GM21576 (cell line): ENCODE measurements around the gene NPAS1.

Source experiments
- ATAC-seq: cut with Tn5 transposase; IDR thresholded peaks from one replicate; pipeline ENCODE4 v1.9.1; 2021; ENCODE audit warnings: mild to moderate bottlenecking, moderate library complexity; ENCODE audit not compliant: unreplicated experiment

The NPAS1 gene

DNA sequence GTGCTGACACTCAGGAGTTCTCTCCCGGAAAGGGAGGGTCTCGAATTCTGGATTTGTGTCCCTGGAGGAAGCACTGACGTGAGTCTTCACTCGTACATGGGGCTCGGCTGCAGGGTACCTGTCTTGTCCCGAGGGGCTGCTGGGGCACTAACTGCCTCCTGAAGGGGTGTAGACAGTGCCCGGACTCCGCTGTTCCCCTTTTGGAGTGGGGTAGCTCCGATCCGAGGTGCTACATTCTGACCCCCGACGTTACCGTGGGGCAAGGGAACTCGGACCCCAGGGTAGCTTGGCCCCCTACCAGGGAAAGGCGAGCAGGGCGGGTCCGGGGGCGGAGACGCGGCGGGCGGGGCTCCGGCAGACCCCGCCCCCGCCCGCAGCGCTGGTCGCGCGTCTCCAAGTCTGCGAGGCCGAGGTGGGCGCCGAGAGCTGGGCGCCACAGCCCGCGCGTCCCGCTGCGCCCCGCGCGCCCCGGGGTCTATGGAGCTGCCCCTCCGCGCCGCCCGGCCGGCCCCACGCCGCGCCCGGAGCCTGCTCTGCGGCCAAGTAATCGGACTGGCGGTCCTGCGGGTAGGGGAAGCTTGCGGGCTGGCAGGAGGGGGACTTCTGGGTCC lies at the start of gene NPAS1:
NPAS1 (plus strand) TSS at position 407 of the 611 bp plus-strand sequence. CDS start 1,211 bp downstream, outside the sequence.
- no peak for ATAC-seq

DNA sequence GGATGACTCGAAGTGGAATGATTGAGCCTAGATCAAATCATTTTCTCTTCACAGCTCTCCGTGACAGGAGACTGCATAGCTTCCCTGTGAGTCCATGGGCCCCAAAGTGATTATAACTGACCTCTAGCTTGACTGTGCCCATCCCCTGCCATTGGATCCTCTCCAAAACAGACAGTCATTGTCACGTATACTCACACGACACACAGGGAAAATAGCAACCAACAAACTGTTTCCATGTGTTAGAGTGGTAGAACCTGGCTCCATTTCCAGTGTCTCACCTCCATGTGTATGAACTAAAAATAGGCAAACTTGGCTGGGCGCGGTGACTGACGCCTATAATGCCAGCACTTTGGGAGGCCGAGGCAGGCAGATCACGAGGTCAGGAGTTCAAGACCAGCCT lies 48.8 kb upstream of the NPAS1 start:
- no peak for ATAC-seq

- ATAC-seq: no peak
These were observed 47.3 kb upstream of the NPAS1 start for GRCh38 chr19:46972311-46972710.

GRCh38 chr19:46974181-46974580 lies 45.5 kb upstream of the NPAS1 start:
- ATAC-seq: no peak

- no peak for ATAC-seq
These were observed 44.4 kb upstream of the NPAS1 start for GRCh38 chr19:46975011-46975924.

- no peak for ATAC-seq
These were observed 43.5 kb upstream of the NPAS1 start for GRCh38 chr19:46975925-46976782.

GRCh38 chr19:46976845-46977320 lies 42.8 kb upstream of the NPAS1 start:
- no peak for ATAC-seq

GRCh38 chr19:46977548-46977947 lies 42.1 kb upstream of the NPAS1 start:
- no peak for ATAC-seq

- ATAC-seq: no peak
These were observed 41.3 kb upstream of the NPAS1 start for GRCh38 chr19:46978171-46978869.

DNA sequence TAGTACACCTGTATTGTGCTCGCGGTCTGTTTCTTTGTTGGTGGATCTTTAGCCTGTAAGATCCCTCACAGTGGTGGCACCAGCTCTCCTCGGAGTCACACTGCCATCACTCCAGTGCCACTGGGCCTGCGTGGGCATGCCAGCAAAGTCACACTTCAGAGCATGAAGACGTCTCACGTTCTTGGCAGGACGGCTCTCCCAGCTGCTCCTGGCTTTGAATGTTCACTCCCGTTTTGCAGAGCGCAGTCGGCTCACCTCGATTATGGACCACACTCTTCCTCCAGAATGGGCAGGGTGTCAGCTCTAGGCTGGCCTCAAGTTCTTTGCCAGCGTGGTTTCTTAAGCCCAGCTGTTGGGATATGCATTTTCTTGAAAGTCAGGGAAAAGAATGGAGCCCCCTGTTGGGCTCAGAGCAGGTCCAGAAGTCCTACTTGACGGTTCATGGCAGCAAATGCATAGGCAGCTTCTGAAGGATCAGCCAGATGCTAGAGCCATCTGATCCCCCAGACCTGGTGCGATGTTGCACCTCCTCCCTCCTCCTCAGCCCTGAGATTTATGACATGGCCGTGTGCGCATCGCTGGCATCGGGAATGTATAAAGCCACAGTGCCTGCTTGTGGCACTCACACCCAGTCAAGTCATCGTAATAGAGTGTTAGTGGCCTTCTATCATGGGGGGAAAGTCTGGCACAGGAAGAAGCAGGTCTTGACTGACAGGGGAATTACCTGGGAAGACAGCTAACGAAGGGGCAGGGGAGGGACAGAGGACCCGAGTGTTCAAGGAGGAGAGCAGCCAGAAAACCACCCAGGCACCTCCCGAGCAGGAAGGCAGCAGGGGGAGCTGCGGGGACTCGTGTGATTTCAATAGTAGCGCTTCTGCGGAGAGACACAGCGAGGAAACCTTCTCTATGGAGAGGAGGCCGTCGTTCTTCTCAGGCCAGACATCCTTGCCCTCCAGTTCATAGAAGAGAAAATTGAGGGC lies 40.2 kb upstream of the NPAS1 start:
- no peak for ATAC-seq

GRCh38 chr19:46980761-46981160 lies 38.9 kb upstream of the NPAS1 start:
- no peak for ATAC-seq

DNA sequence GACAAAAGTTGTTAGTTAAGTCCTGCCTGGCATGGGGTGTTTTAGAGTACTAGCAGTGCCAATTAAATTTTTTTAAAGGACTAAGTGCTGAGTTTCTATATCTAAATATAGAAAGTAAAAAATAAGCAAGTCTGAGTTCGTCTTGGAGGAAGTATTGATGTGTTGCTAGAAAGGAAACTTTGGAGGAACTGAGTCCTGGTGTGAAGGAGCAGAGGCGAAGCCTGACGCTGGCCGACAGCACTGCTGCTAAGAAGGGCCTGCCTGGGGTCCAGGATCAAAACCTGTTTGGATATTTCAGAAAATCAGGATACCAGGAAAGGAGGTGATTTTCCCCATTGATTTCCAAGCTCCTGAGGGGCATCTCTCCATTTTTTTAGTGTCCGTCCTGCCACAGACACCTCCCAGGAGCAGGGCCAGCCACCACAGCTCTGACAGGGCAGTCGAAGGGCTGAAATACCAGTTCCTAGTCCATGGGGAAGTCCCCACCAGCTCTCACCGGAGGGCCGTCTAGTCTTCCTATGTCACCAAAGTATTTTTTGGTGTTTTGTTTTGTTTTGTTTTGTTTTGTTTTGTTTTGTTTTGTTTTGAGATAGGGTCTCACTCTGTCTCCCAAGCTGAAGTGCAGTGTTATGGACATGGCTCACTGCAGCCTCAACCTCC lies 38.2 kb upstream of the NPAS1 start:
- no peak for ATAC-seq

- ATAC-seq: no peak
These were observed 36.5 kb upstream of the NPAS1 start for GRCh38 chr19:46983097-46983496.

GRCh38 chr19:46984077-46985010 lies 35.3 kb upstream of the NPAS1 start:
- ATAC-seq: no peak

DNA sequence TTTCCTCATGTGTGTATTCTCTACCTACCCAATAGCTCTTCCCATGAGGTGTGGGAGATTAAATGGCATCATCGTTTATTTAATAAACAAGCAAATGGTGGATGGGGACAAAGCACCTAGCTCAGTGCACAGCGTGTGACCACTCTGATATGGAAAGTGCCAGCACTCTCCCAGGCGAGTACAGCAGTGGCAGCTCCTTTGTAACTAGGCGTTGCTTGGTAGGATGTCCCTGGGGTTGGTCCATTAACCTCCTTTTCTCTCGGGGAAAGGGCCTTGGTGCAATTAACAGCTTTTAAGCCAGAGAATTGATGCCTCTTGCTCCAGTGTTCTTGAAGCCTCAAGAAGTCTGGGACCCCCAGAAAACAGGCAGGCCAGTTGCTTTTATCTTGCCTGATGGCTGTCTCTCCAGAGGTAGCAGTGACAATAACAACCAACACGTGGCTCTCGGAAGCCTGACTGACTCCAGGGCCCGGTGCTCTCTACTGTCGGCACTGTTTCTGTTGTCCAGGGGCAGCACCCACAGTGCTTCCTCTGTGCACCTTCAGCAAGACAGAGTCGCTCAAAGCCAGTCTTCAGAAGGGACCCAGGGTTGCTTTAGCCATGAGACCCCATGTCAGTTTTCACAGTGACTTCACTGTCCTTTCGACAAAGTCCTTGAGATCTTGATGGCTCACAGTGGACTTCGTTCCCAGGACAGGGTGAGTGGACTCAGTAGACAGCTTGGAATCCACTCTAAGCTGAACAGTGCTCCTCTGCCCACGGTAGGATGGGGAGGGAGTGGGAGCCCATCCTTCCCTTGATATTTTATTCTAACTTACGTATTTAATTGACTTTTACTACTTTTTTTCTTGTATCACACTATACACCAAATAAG lies 33.9 kb upstream of the NPAS1 start:
- no peak for ATAC-seq

- ATAC-seq: no peak
These were observed 30.9 kb upstream of the NPAS1 start for GRCh38 chr19:46988614-46989230.
